ENCODE data around the gene ZNF14. TPM values are rescaled to one million over a fixed set of nuclear protein-coding genes. Genes with fewer than 3 reads are reported as not detected.

ZNF14 gene
- total and polyA plus RNA-seq, 2 donors (not counting 3 experiments of a cell fraction or from before 2014, with no cell fraction given), result 0.65 to 2.6 TPM

- no TSS peak for BruUV-seq (replicated peaks)
- H3K9me1 ChIP-seq (replicated peaks; ENCODE audit: control insufficient read depth, extremely low read depth, insufficient read depth, low read length), result no peaks in the 10 kb centered on the region
- TF ChIP-seq POLR2AphosphoS5 (IDR thresholded peaks at IDR 0.05; ENCODE audit: insufficient read depth, low read depth, low read length), result no peak
- no peak for TF ChIP-seq POLR2A (IDR thresholded peaks at IDR 0.05; ENCODE audit: low read depth, low read length)
- H3K4me2 ChIP-seq (ENCODE audit: insufficient read depth, low read length), result no peak overlapping the region
- no peak for DNase-seq (ENCODE audit: low read depth, low spot score)
- POLR2A ChIA-PET, result no interaction called here
- peaks cover 2% of the 10 kb centered on the region for H3K9me3 ChIP-seq (replicated peaks; ENCODE audit: control insufficient read depth, insufficient read depth, low read length)
- intact Hi-C loops (cut with micrococcal nuclease) (no loop called here), dilution Hi-C loops (cut with MboI; ENCODE audit: extremely low pct_ligation_motif_present, low sequenced_read_pairs) (no loop called here)
- H3K79me2 ChIP-seq (ENCODE audit: control insufficient read depth, insufficient read depth, low read length), result no peaks in the 10 kb centered on the region
- H2AFZ ChIP-seq (ENCODE audit: low read depth, low read length), result no peak overlapping the region
- no peak for FAIRE-seq
- H3K36me3 ChIP-seq (ENCODE audit: control insufficient read depth in 2 of 2, extremely low read depth in 1 of 2, insufficient read depth in 2 of 2, low read length in 2 of 2), result no peaks in the 10 kb centered on the region
- no peaks in the 10 kb centered on the region for H4K20me1 ChIP-seq (replicated peaks; ENCODE audit: control insufficient read depth, extremely low read depth, insufficient read depth, low read length)
- H3K9ac ChIP-seq (replicated peaks; ENCODE audit: extremely low read depth, insufficient read depth, low read length), result no peak overlapping the region
- H3K4me3 ChIP-seq (replicated peaks in 1 of 3; ENCODE audit: insufficient read depth in 1 of 3, low read depth in 1 of 3, low read length in 3 of 3), result no peak overlapping the region
- no peaks in the 10 kb centered on the region for H3K27me3 ChIP-seq (ENCODE audit: control insufficient read depth in 2 of 2, insufficient read depth in 2 of 2, low read length in 2 of 2)
- H3K27ac ChIP-seq (ENCODE audit: insufficient read depth, low read depth, low read length), result no peak overlapping the region
- no peaks in the 10 kb centered on the region for H3K4me1 ChIP-seq (ENCODE audit: control insufficient read depth, extremely low read depth, insufficient read depth, low read length)
- CTCF ChIA-PET, result no interaction called here
These were observed 16.4 kb upstream of the ZNF14 start for GRCh38 chr19:19749117-19749907.

GRCh38 chr19:19748249-19748938 is 15.5 kb upstream of the ZNF14 start:
- Histone ChIP-seq H2AFZ (ENCODE audit: low read depth, low read length) (no peak overlapping the region), H3K36me3 (ENCODE audit: control insufficient read depth in 2 of 2, extremely low read depth in 1 of 2, insufficient read depth in 2 of 2, low read length in 2 of 2) (no peaks in the 10 kb centered on the region), H3K27me3 (ENCODE audit: control insufficient read depth in 2 of 2, insufficient read depth in 2 of 2, low read length in 2 of 2) (no peaks in the 10 kb centered on the region), H3K9me1 (replicated peaks; ENCODE audit: control insufficient read depth, extremely low read depth, insufficient read depth, low read length) (no peaks in the 10 kb centered on the region), H3K9ac (replicated peaks; ENCODE audit: extremely low read depth, insufficient read depth, low read length) (no peak overlapping the region), H3K79me2 (ENCODE audit: control insufficient read depth, insufficient read depth, low read length) (no peaks in the 10 kb centered on the region), H3K27ac (ENCODE audit: insufficient read depth, low read depth, low read length) (no peak overlapping the region), H4K20me1 (replicated peaks; ENCODE audit: control insufficient read depth, extremely low read depth, insufficient read depth, low read length) (no peaks in the 10 kb centered on the region), H3K9me3 (replicated peaks; ENCODE audit: control insufficient read depth, insufficient read depth, low read length) (peaks cover 2% of the 10 kb centered on the region), H3K4me3 (replicated peaks in 1 of 3; ENCODE audit: insufficient read depth in 1 of 3, low read depth in 1 of 3, low read length in 3 of 3) (no peak overlapping the region), H3K4me1 (ENCODE audit: control insufficient read depth, extremely low read depth, insufficient read depth, low read length) (no peaks in the 10 kb centered on the region), H3K4me2 (ENCODE audit: insufficient read depth, low read length) (no peak overlapping the region)
- ChIA-PET POLR2A (no interaction called here), CTCF (no interaction called here)
- FAIRE-seq, result no peak
- intact Hi-C loops (cut with micrococcal nuclease), result no loop called here
- no TSS peak for BruUV-seq (replicated peaks)
- no peak for DNase-seq (ENCODE audit: low read depth, low spot score)
- TF ChIP-seq CTCF (IDR thresholded peaks at IDR 0.05; ENCODE audit: extremely low read depth in 1 of 2, insufficient read depth in 1 of 2, low read depth in 1 of 2, low read length in 2 of 2) (no peak), EZH2 (IDR thresholded peaks at IDR 0.05; ENCODE audit: borderline replicate concordance, low read depth, low read length, severe bottlenecking) (no peak), JUN (IDR thresholded peaks at IDR 0.05; ENCODE audit: borderline replicate concordance, insufficient read depth, insufficient read length, low read depth) (no peak), POLR2A (IDR thresholded peaks at IDR 0.05; ENCODE audit: low read depth, low read length) (no peak), FOS (IDR thresholded peaks at IDR 0.05; ENCODE audit: borderline replicate concordance, insufficient read depth, low read length) (no peak), MAX (IDR thresholded peaks at IDR 0.05; ENCODE audit: insufficient read depth, insufficient read length) (no peak), POLR2AphosphoS5 (IDR thresholded peaks at IDR 0.05; ENCODE audit: insufficient read depth, low read depth, low read length) (no peak), GATA2 (IDR thresholded peaks at IDR 0.05; ENCODE audit: insufficient read depth, insufficient read length, low read depth, low read length) (no peak), MYC (IDR thresholded peaks at IDR 0.05; ENCODE audit: low read depth, low read length) (no peak)
- dilution Hi-C loops (cut with MboI; ENCODE audit: extremely low pct_ligation_motif_present, low sequenced_read_pairs), result no loop called here
